SK-N-SH (cell line): Measurements from ENCODE around the gene WWC1. TPM values are rescaled to one million over a fixed set of nuclear protein-coding genes. Genes with fewer than 3 reads are reported as not detected.
"Not testable (repeated sequence)": the region's sequence is repeated elsewhere in the genome, so short reads cannot be mapped to it uniquely, and the experiment has no call there.

ENCODE experiments used
- CTCF ChIA-PET: fragments of 300-600, 350-600 bp; formaldehyde crosslinking; extraction: SDS; loops from one replicate; lab custom pipeline; 2021; lab: Yijun Ruan, JAX
- POLR2A ChIA-PET: fragments of 350-600 bp; sonication (Branson Sonifier 250); formaldehyde crosslinking; extraction: SDS; loops from one replicate; lab custom pipeline; 2020; ENCODE audit warnings: antibody characterized with exemption, inconsistent platforms; lab: Yijun Ruan, JAX
- DNase-seq: peaks from one replicate; pipeline ENCODE4 v3.0.0; 2012
- H2AFZ ChIP-seq: fragments of 200-600 bp; sonication (generic); 2 replicates; pipeline ENCODE4 v1.8.1; 2016; ENCODE audit warnings: antibody characterized with exemption, mild to moderate bottlenecking, low read depth
- H3F3A ChIP-seq: fragments of 200-600 bp; sonication (generic); replicated peaks from 2 replicates; pipeline ENCODE3; 2016; ENCODE audit warnings: antibody characterized with exemption, mild to moderate bottlenecking; ENCODE audit not compliant: insufficient read depth
- H3K27ac ChIP-seq, 2 experiments: fragments of 200-500 bp in 1 of 2; fragments of 200-600 bp in 1 of 2; sonication (Bioruptor generic) in 1 of 2; sonication (generic), shearing (Covaris generic) in 1 of 2; 2 replicates each; pipeline versions ENCODE4 v1.5.1 to v1.6.1; 2014 to 2016; ENCODE audit warnings: low read depth in 2 of 2, inconsistent platforms in 1 of 2, low read length in 1 of 2, mild to moderate bottlenecking in 1 of 2, mixed read lengths in 1 of 2
- H3K27me3 ChIP-seq: fragments of 200-600 bp; sonication (generic), shearing (Covaris generic); 2 replicates; pipeline ENCODE4 v1.6.1; 2016; ENCODE audit warnings: mixed run types; ENCODE audit not compliant: insufficient read depth
- H3K36me3 ChIP-seq, 2 experiments: fragments of 200-500 bp in 1 of 2; fragments of 200-600 bp in 1 of 2; sonication (Bioruptor generic) in 1 of 2; sonication (generic) in 1 of 2; replicated peaks in 1 of 2; 2 replicates each; pipeline versions ENCODE3 to v1.5.1; 2014 to 2016; ENCODE audit warnings: low read length in 1 of 2, mild to moderate bottlenecking in 1 of 2; ENCODE audit not compliant: insufficient read depth in 2 of 2, control insufficient read depth in 1 of 2
- H3K4me1 ChIP-seq, 2 experiments: fragments of 200-500 bp in 1 of 2; fragments of 200-600 bp in 1 of 2; sonication (Bioruptor generic) in 1 of 2; sonication (generic), shearing (Covaris generic) in 1 of 2; 2 replicates each; pipeline versions ENCODE4 v1.5.1 to v1.6.1; 2014 to 2016; ENCODE audit warnings: low read depth in 1 of 2, low read length in 1 of 2, mixed run types in 1 of 2; ENCODE audit not compliant: insufficient read depth in 2 of 2, control insufficient read depth in 1 of 2
- H3K4me2 ChIP-seq: fragments of 200-600 bp; sonication (generic), shearing (Covaris generic); 2 replicates; pipeline ENCODE4 v1.6.1; 2017; ENCODE audit warnings: mixed run types
- H3K4me3 ChIP-seq, 2 experiments: fragments of 200-500 bp in 1 of 2; fragments of 200-600 bp in 1 of 2; sonication (Bioruptor generic) in 1 of 2; sonication (generic), shearing (Covaris generic) in 1 of 2; 2 replicates each; pipeline versions ENCODE4 v1.5.1 to v1.8.1; 2014 to 2016; ENCODE audit warnings: low read depth in 2 of 2, inconsistent platforms in 1 of 2, low read length in 1 of 2, mild to moderate bottlenecking in 1 of 2, mixed read lengths in 1 of 2, moderate library complexity in 1 of 2
- H3K79me2 ChIP-seq: fragments of 200-600 bp; sonication (generic); 2 replicates; pipeline ENCODE4 v1.8.1; 2017; ENCODE audit warnings: mild to moderate bottlenecking; ENCODE audit not compliant: insufficient read depth
- H3K9ac ChIP-seq: fragments of 200-600 bp; sonication (generic); 2 replicates; pipeline ENCODE4 v1.6.1; 2017; ENCODE audit warnings: mixed run types
- H3K9me2 ChIP-seq: fragments of 200-600 bp; sonication (generic); 2 replicates; pipeline ENCODE4 v1.6.1; 2017; ENCODE audit warnings: mixed run types
- H3K9me3 ChIP-seq: fragments of 200-600 bp; sonication (generic); 2 replicates; pipeline ENCODE4 v1.6.1; 2017; ENCODE audit warnings: mixed run types, mild to moderate bottlenecking, moderate library complexity
- H4K20me1 ChIP-seq: fragments of 200-600 bp; sonication (generic); 2 replicates; pipeline ENCODE4 v1.6.1; 2017; ENCODE audit warnings: mild to moderate bottlenecking, mixed run types; ENCODE audit not compliant: insufficient read depth
- ELF1 ChIP-seq: IDR thresholded peaks from 2 replicates; pipeline ENCODE4 v1.4.0; 2012
- FOSL2 ChIP-seq: IDR thresholded peaks from 2 replicates; pipeline ENCODE4 v1.4.0; 2012; ENCODE audit warnings: low read depth, mild to moderate bottlenecking, moderate library complexity, borderline replicate concordance
- GATA2 ChIP-seq: sonication (generic); formaldehyde crosslinking; IDR thresholded peaks from 2 replicates; pipeline ENCODE4 v1.5.0; 2020; ENCODE audit warnings: mild to moderate bottlenecking, missing genetic modification reagents
- NRF1 ChIP-seq: IDR thresholded peaks from 2 replicates; pipeline ENCODE4 v1.6.1; 2012; ENCODE audit warnings: low read depth, mild to moderate bottlenecking, low read length
- RAD21 ChIP-seq: IDR thresholded peaks from 2 replicates; pipeline ENCODE4 v1.6.1; 2012; ENCODE audit warnings: mild to moderate bottlenecking, low read length
- RFX5 ChIP-seq: IDR thresholded peaks from 2 replicates; pipeline ENCODE4 v1.6.1; 2012; ENCODE audit warnings: mild to moderate bottlenecking, improper control_type of control experiment, low read length
- SIN3A ChIP-seq: IDR thresholded peaks from 2 replicates; pipeline ENCODE4 v1.6.1; 2012; ENCODE audit warnings: low read depth, mild to moderate bottlenecking, low read length, moderate library complexity, borderline replicate concordance
- TAF1 ChIP-seq: IDR thresholded peaks from 2 replicates; pipeline ENCODE4 v1.6.1; 2012; ENCODE audit warnings: low read depth, mild to moderate bottlenecking, low read length, moderate library complexity, borderline replicate concordance
- USF1 ChIP-seq: IDR thresholded peaks from 2 replicates; pipeline ENCODE4 v1.4.0; 2012; ENCODE audit warnings: low read depth, borderline replicate concordance
- YY1 ChIP-seq: IDR thresholded peaks from 2 replicates; pipeline ENCODE4 v1.4.0; 2012; ENCODE audit warnings: low read depth, mild to moderate bottlenecking
- WGBS: methylation state at CpG from one replicate; pipeline ENCODE4 v1.1.6; 2017; ENCODE audit warnings: low lambda C conversion rate; 5-methylcytosine and 5-hydroxymethylcytosine counted together
- polyA plus RNA-seq, 3 experiments: library from polyadenylated mRNA; depleted of rRNA; stranded (reverse); fragments of >200 nt; gene quantifications; 2 replicates each; pipeline ENCODE4 v1.2.3, GENCODE V29; 2012
- TF ChIP-seq, protein P1 (sequence below): fragments of 150-350 bp; IDR thresholded peaks from 2 replicates; pipeline ENCODE4 v1.6.1; 2017; ENCODE audit warnings: antibody characterized with exemption, low read length, low read depth, borderline replicate concordance
- TF ChIP-seq, protein P2 (sequence below): IDR thresholded peaks from 2 replicates; pipeline ENCODE4 v1.4.0; 2012; ENCODE audit warnings: low read depth, borderline replicate concordance

WWC1 gene
- polyA plus RNA-seq, 1 of the 3 experiments (the other 2 are of a cell fraction) = 16.9 TPM

DNA sequence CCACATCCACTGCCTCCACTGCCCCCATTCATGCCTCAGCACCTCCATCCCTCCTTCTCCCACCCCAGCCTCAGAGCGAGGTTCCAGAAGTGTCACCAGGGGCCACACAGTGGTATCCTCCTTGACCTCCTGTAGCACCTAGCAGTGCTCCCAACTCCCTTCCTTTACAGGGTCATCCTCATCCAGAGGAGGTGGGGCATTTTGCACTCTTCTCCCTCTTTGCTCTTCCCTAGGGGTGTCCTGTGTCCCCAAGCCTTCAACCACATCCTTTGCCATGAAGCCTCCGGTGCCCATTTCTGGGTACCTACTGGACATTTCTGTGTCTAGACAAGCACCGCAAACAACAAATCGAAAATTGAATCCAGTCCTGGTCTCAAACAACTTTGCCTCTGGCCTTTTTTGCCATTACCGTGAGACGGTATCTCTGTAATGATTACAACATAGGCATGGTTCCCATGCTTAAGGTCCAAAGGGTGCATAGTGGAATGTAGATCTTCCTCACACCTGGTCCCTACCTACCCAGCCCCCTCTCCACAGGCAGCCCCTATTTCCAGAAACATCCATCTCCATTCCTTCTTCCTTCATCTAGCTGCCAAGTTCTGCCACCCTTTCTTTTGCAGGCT is 17.6 kb downstream of the WWC1 start:
- peaks cover 30% of the 10 kb centered on the region; the same call in 1 of the 2 replicates for H3K79me2 ChIP-seq
- H4K20me1 ChIP-seq = no peaks in the 10 kb centered on the region
- H3K9ac ChIP-seq = no peak overlapping the region
- 80% methylated on average over 6 of the region's 6 CpGs for WGBS
- no peak overlapping the region for H3K27ac ChIP-seq
- ChIA-PET POLR2A (no interaction called here), CTCF (no interaction called here)
- H3K9me2 ChIP-seq = no peaks in the 10 kb centered on the region
- peaks cover 0 to 7% of the 10 kb centered on the region in 2 experiments; a peak in 1 of 4 replicates for H3K4me1 ChIP-seq
- TF ChIP-seq NRF1 = no peak
- TF ChIP-seq, protein P1, sequence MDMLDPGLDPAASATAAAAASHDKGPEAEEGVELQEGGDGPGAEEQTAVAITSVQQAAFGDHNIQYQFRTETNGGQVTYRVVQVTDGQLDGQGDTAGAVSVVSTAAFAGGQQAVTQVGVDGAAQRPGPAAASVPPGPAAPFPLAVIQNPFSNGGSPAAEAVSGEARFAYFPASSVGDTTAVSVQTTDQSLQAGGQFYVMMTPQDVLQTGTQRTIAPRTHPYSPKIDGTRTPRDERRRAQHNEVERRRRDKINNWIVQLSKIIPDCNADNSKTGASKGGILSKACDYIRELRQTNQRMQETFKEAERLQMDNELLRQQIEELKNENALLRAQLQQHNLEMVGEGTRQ = no peak
- no peak for TF ChIP-seq USF1
- TF ChIP-seq GATA2 = peak; percentile 24; the same call in 1 of the 2 replicates
- no peak overlapping the region for H3K4me3 ChIP-seq
- H3F3A ChIP-seq = peaks cover 4% of the 10 kb centered on the region
- H3K4me2 ChIP-seq = no peak overlapping the region
- H3K9me3 ChIP-seq = no peaks in the 10 kb centered on the region
- no peaks in the 10 kb centered on the region for H3K36me3 ChIP-seq
- no peak for DNase-seq
- H2AFZ ChIP-seq = no peak overlapping the region
- no peaks in the 10 kb centered on the region for H3K27me3 ChIP-seq

GRCh38 chr5:168310541-168310940 is 19.1 kb downstream of the WWC1 start:
- DNase-seq = not testable (repeated sequence)
- 96% methylated on average over 3 of the region's 3 CpGs for WGBS

DNA sequence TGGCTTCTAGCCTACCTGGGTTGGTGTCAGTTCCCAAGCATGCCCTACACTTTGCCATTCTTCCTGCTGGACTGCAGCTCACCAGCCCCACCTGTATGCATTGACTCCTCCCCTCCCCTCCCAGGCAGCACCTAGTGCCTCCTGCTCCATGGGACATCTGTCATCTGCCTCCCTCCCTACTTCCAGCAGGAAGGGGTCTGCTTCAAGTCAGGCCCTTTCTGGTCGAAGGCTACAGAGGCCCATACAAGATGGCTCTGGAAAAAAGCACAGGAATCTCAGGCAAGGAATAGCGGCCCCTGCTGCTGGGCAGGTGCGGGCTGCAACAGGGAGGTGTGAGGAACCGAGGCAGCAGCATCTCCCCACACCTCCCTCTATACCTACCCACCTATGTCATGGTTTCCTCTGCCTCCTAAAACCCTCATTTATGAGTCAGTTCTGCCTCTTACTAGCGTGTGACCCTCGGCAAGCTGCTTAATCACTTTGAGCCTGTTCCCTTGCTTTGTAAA is 19.7 kb downstream of the WWC1 start:
- Histone ChIP-seq H3K9me2 (no peaks in the 10 kb centered on the region), H3K4me3 (no peak overlapping the region), H3K27me3 (no peaks in the 10 kb centered on the region), H3K9ac (no peak overlapping the region), H3K4me2 (no peak overlapping the region), H4K20me1 (no peaks in the 10 kb centered on the region), H3K4me1 (peaks cover 7 to 14% of the 10 kb centered on the region in 2 experiments; a peak in 3 of 4 replicates), H3F3A (peaks cover 4% of the 10 kb centered on the region), H3K9me3 (no peaks in the 10 kb centered on the region), H2AFZ (no peak overlapping the region), H3K27ac (no peak overlapping the region), H3K36me3 (no peaks in the 10 kb centered on the region), H3K79me2 (peaks cover 26% of the 10 kb centered on the region; the same call in 1 of the 2 replicates)
- ChIA-PET POLR2A (no interaction called here), CTCF (interaction anchor here (0.9 to 1.3 kb wide), 2 partner anchors 10 to 19 kb away, joined by 3 to 4 read pairs; partner anchors contain the start of gene WWC1)
- 92% methylated on average over 6 of the region's 6 CpGs for WGBS
- DNase-seq = no peak
- TF ChIP-seq YY1 = no peak
- no peak for TF ChIP-seq RFX5
- no peak for TF ChIP-seq RAD21
- TF ChIP-seq SIN3A = no peak
- TF ChIP-seq FOSL2 = no peak
- no peak for TF ChIP-seq TAF1
- TF ChIP-seq ELF1 = no peak
- TF ChIP-seq, protein P2, sequence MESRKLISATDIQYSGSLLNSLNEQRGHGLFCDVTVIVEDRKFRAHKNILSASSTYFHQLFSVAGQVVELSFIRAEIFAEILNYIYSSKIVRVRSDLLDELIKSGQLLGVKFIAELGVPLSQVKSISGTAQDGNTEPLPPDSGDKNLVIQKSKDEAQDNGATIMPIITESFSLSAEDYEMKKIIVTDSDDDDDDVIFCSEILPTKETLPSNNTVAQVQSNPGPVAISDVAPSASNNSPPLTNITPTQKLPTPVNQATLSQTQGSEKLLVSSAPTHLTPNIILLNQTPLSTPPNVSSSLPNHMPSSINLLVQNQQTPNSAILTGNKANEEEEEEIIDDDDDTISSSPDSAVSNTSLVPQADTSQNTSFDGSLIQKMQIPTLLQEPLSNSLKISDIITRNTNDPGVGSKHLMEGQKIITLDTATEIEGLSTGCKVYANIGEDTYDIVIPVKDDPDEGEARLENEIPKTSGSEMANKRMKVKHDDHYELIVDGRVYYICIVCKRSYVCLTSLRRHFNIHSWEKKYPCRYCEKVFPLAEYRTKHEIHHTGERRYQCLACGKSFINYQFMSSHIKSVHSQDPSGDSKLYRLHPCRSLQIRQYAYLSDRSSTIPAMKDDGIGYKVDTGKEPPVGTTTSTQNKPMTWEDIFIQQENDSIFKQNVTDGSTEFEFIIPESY = no peak

More at GRCh38 chr5:168310541-168310940, 19.1 kb downstream of the WWC1 start:
- H4K20me1 ChIP-seq, H3K27me3 ChIP-seq, H3K27ac ChIP-seq, H3K4me3 ChIP-seq, H3K4me1 ChIP-seq, H3F3A ChIP-seq, POLR2A ChIA-PET, H3K4me2 ChIP-seq, H3K9ac ChIP-seq, H3K9me3 ChIP-seq, CTCF ChIA-PET, H2AFZ ChIP-seq, H3K36me3 ChIP-seq, H3K9me2 ChIP-seq: not testable (repeated sequence)
- peaks cover 25% of the 10 kb centered on the region; the same call in 1 of the 2 replicates for H3K79me2 ChIP-seq
